Measurements from ENCODE around the gene WNT1.

Gene WNT1

GRCh38 chr12:48952691-48953090 lies 25.4 kb upstream of the WNT1 start:
- H3K27me3 ChIP-seq (ENCODE audit: low read depth): no peaks in the 10 kb centered on the region
- in situ Hi-C loops (cut with MboI; ENCODE audit: low sequenced_read_pairs): no loop called here
- H3K4me3 ChIP-seq: no peak overlapping the region
- DNase-seq (ENCODE audit: low spot score in 2 of 2): no peak
- H3K4me1 ChIP-seq: peaks cover 10% of the 10 kb centered on the region
- peaks cover 23% of the 10 kb centered on the region for H3K36me3 ChIP-seq (replicated peaks)
- no peaks in the 10 kb centered on the region for H3K9me3 ChIP-seq

GRCh38 chr12:48954061-48954460 lies 24.1 kb upstream of the WNT1 start:
- Histone ChIP-seq H3K4me3 (no peak overlapping the region), H3K27me3 (ENCODE audit: low read depth) (no peaks in the 10 kb centered on the region), H3K36me3 (replicated peaks) (peaks cover 23% of the 10 kb centered on the region), H3K9me3 (no peaks in the 10 kb centered on the region), H3K4me1 (peaks cover 10% of the 10 kb centered on the region)
- in situ Hi-C loops (cut with MboI; ENCODE audit: low sequenced_read_pairs): no loop called here
- DNase-seq (ENCODE audit: low spot score in 2 of 2): no peak

- no peaks in the 10 kb centered on the region for H3K9me3 ChIP-seq
- H3K36me3 ChIP-seq (replicated peaks): peaks cover 17% of the 10 kb centered on the region
- no peaks in the 10 kb centered on the region for H3K27me3 ChIP-seq (ENCODE audit: low read depth)
- in situ Hi-C loops (cut with MboI; ENCODE audit: low sequenced_read_pairs): no loop called here
- H3K4me3 ChIP-seq: no peak overlapping the region
- DNase-seq (ENCODE audit: low spot score in 2 of 2): no peak
- peaks cover 10% of the 10 kb centered on the region for H3K4me1 ChIP-seq
Measured at GRCh38 chr12:48954841-48955501, 23.2 kb upstream of the WNT1 start.

- in situ Hi-C loops (cut with MboI; ENCODE audit: low sequenced_read_pairs): no loop called here
- peak overlapping the region; percentile 91 for H3K4me3 ChIP-seq
- H3K27me3 ChIP-seq (ENCODE audit: low read depth): no peaks in the 10 kb centered on the region
- no peaks in the 10 kb centered on the region for H3K9me3 ChIP-seq
- peaks cover 10% of the 10 kb centered on the region for H3K4me1 ChIP-seq
- peak; percentile 96 to 97 for DNase-seq (ENCODE audit: low spot score in 2 of 2)
- peaks cover 17% of the 10 kb centered on the region for H3K36me3 ChIP-seq (replicated peaks)
Measured at GRCh38 chr12:48956279-48957140, 21.6 kb upstream of the WNT1 start.

GRCh38 chr12:48957141-48958048 lies 20.7 kb upstream of the WNT1 start, which contains the start of gene ARF3:
Gene ARF3, minus strand, starts transcription at chr12:48957487. Its CDS starts 16,392 bp downstream, at chr12:48941095.
- Histone ChIP-seq H3K9me3 (no peaks in the 10 kb centered on the region), H3K27me3 (ENCODE audit: low read depth) (no peaks in the 10 kb centered on the region), H3K4me1 (peaks cover 10% of the 10 kb centered on the region), H3K4me3 (peak within 1 kb of the TSS; percentile 91), H3K36me3 (replicated peaks) (peaks cover 17% of the 10 kb centered on the region)
- peak; percentile 92 to 98 for DNase-seq (ENCODE audit: low spot score in 2 of 2)
- in situ Hi-C loops (cut with MboI; ENCODE audit: low sequenced_read_pairs): no loop called here

GRCh38 chr12:48958049-48958388 lies 20.1 kb upstream of the WNT1 start:
- in situ Hi-C loops (cut with MboI; ENCODE audit: low sequenced_read_pairs): no loop called here
- no peaks in the 10 kb centered on the region for H3K9me3 ChIP-seq

GRCh38 chr12:48960834-48961233 lies 17.3 kb upstream of the WNT1 start:
- in situ Hi-C loops (cut with MboI; ENCODE audit: low sequenced_read_pairs): no loop called here
- no peak for DNase-seq (ENCODE audit: low spot score in 2 of 2)
- no peaks in the 10 kb centered on the region for H3K9me3 ChIP-seq
- no peaks in the 10 kb centered on the region for H3K36me3 ChIP-seq (replicated peaks)
- H3K4me1 ChIP-seq: no peaks in the 10 kb centered on the region; the same call in 1 of the 2 replicates
- no peaks in the 10 kb centered on the region for H3K27me3 ChIP-seq (ENCODE audit: low read depth)
- H3K4me3 ChIP-seq: no peak overlapping the region

More at GRCh38 chr12:48958049-48958388, 20.1 kb upstream of the WNT1 start:
- peak overlapping the region; percentile 91 for H3K4me3 ChIP-seq
- no peaks in the 10 kb centered on the region for H3K27me3 ChIP-seq (ENCODE audit: low read depth)
- no peak for DNase-seq (ENCODE audit: low spot score in 2 of 2)
- H3K4me1 ChIP-seq: peaks cover 10% of the 10 kb centered on the region
- H3K36me3 ChIP-seq (replicated peaks): peaks cover 12% of the 10 kb centered on the region

- H3K9me3 ChIP-seq: no peaks in the 10 kb centered on the region
- no peaks in the 10 kb centered on the region for H3K27me3 ChIP-seq (ENCODE audit: low read depth)
- H3K4me3 ChIP-seq: no peak overlapping the region
- no peak for DNase-seq (ENCODE audit: low spot score in 2 of 2)
- H3K36me3 ChIP-seq (replicated peaks): no peaks in the 10 kb centered on the region
- in situ Hi-C loops (cut with MboI; ENCODE audit: low sequenced_read_pairs): no loop called here
- no peaks in the 10 kb centered on the region; the same call in 1 of the 2 replicates for H3K4me1 ChIP-seq
Measured at GRCh38 chr12:48961331-48961730, 16.8 kb upstream of the WNT1 start.

- Histone ChIP-seq H3K4me1 (no peaks in the 10 kb centered on the region; the same call in 1 of the 2 replicates), H3K36me3 (replicated peaks) (no peaks in the 10 kb centered on the region), H3K9me3 (no peaks in the 10 kb centered on the region), H3K27me3 (ENCODE audit: low read depth) (no peaks in the 10 kb centered on the region), H3K4me3 (no peak overlapping the region)
- in situ Hi-C loops (cut with MboI; ENCODE audit: low sequenced_read_pairs): no loop called here
- DNase-seq (ENCODE audit: low spot score in 2 of 2): no peak
Measured at GRCh38 chr12:48961801-48962200, 16.3 kb upstream of the WNT1 start.

- H3K4me3 ChIP-seq: no peak overlapping the region
- no peaks in the 10 kb centered on the region for H3K9me3 ChIP-seq
- no peaks in the 10 kb centered on the region for H3K27me3 ChIP-seq (ENCODE audit: low read depth)
- DNase-seq (ENCODE audit: low spot score in 2 of 2): peak in 1 of 2 experiments; percentile 24
- no peaks in the 10 kb centered on the region; the same call in 1 of the 2 replicates for H3K4me1 ChIP-seq
- no peaks in the 10 kb centered on the region for H3K36me3 ChIP-seq (replicated peaks)
- in situ Hi-C loops (cut with MboI; ENCODE audit: low sequenced_read_pairs): no loop called here
Measured at GRCh38 chr12:48965298-48965838, 12.8 kb upstream of the WNT1 start.

- Histone ChIP-seq H3K4me3 (no peak overlapping the region), H3K9me3 (no peaks in the 10 kb centered on the region), H3K36me3 (replicated peaks) (no peaks in the 10 kb centered on the region), H3K27me3 (ENCODE audit: low read depth) (no peaks in the 10 kb centered on the region), H3K4me1 (peaks cover 8% of the 10 kb centered on the region)
- no peak for DNase-seq (ENCODE audit: low spot score in 2 of 2)
- in situ Hi-C loops (cut with MboI; ENCODE audit: low sequenced_read_pairs): no loop called here
Measured at GRCh38 chr12:48966177-48966895, 11.8 kb upstream of the WNT1 start.

GRCh38 chr12:48967991-48968390 lies 10.1 kb upstream of the WNT1 start:
- H3K4me3 ChIP-seq: no peak overlapping the region

GRCh38 chr12:48968467-48968866 lies 9.7 kb upstream of the WNT1 start:
- peaks cover 8% of the 10 kb centered on the region for H3K4me1 ChIP-seq

More at GRCh38 chr12:48967991-48968390, 10.1 kb upstream of the WNT1 start:
- H3K9me3 ChIP-seq: no peaks in the 10 kb centered on the region
- no peaks in the 10 kb centered on the region for H3K27me3 ChIP-seq (ENCODE audit: low read depth)
- in situ Hi-C loops (cut with MboI; ENCODE audit: low sequenced_read_pairs): no loop called here
- no peak for DNase-seq (ENCODE audit: low spot score in 2 of 2)
- peaks cover 8% of the 10 kb centered on the region for H3K4me1 ChIP-seq
- H3K36me3 ChIP-seq (replicated peaks): no peaks in the 10 kb centered on the region

More at GRCh38 chr12:48968467-48968866, 9.7 kb upstream of the WNT1 start:
- Histone ChIP-seq H3K9me3 (no peaks in the 10 kb centered on the region), H3K4me3 (no peak overlapping the region), H3K36me3 (replicated peaks) (no peaks in the 10 kb centered on the region), H3K27me3 (ENCODE audit: low read depth) (no peaks in the 10 kb centered on the region)
- no peak for DNase-seq (ENCODE audit: low spot score in 2 of 2)
- in situ Hi-C loops (cut with MboI; ENCODE audit: low sequenced_read_pairs): no loop called here

Data from HAP-1 (cell line).